HUES48 (cell line): ENCODE measurements around the gene SRRD.

ENCODE experiments used
- H3K27ac ChIP-seq: one replicate; pipeline ENCODE4 v1.7.0; 2013; ENCODE audit warnings: low read depth, low read length, inconsistent platforms
- H3K27me3 ChIP-seq: 2 replicates; pipeline ENCODE4 v1.6.1; 2013; ENCODE audit warnings: mild to moderate bottlenecking, low read length; ENCODE audit not compliant: control insufficient read depth, insufficient read depth
- H3K36me3 ChIP-seq: 2 replicates; pipeline ENCODE4 v1.6.1; 2013; ENCODE audit warnings: low read length; ENCODE audit not compliant: control insufficient read depth, insufficient read depth
- H3K4me1 ChIP-seq: 2 replicates; pipeline ENCODE4 v1.6.1; 2013; ENCODE audit warnings: mild to moderate bottlenecking, low read length; ENCODE audit not compliant: control insufficient read depth, insufficient read depth
- H3K4me3 ChIP-seq: 2 replicates; pipeline ENCODE4 v1.5.1; 2013; ENCODE audit warnings: mild to moderate bottlenecking, low read depth, low read length
- H3K9ac ChIP-seq: 2 replicates; pipeline ENCODE4 v1.6.1; 2013; ENCODE audit warnings: mild to moderate bottlenecking, low read depth, low read length, moderate library complexity
- H3K9me3 ChIP-seq: 2 replicates; pipeline ENCODE4 v1.6.1; 2013; ENCODE audit warnings: low read length; ENCODE audit not compliant: control insufficient read depth, insufficient read depth

The SRRD gene

DNA sequence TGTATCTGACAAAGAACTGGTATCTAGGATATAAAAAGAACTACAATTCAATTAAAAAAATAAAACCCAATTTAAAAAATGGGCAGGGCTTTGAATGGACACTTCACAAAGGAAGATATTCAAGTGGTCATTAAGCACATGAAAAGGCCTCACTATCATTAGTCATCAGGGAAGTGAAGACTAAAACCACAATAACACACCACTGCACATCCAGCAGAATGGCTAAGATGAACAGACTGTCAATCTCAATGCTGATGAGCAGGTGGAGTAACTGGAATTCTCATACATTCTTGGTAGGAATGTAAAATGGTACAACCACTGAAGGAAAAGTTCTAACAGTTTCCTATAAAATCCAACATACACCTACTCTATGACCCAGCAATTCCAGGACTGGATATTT is 9.0 kb upstream of the SRRD start:
- Histone ChIP-seq H3K9me3 (no peaks in the 10 kb centered on the region), H3K36me3 (peaks cover 96% of the 10 kb centered on the region), H3K27ac (no peak overlapping the region), H3K27me3 (no peaks in the 10 kb centered on the region), H3K4me3 (no peak overlapping the region), H3K9ac (no peak overlapping the region), H3K4me1 (no peaks in the 10 kb centered on the region)

DNA sequence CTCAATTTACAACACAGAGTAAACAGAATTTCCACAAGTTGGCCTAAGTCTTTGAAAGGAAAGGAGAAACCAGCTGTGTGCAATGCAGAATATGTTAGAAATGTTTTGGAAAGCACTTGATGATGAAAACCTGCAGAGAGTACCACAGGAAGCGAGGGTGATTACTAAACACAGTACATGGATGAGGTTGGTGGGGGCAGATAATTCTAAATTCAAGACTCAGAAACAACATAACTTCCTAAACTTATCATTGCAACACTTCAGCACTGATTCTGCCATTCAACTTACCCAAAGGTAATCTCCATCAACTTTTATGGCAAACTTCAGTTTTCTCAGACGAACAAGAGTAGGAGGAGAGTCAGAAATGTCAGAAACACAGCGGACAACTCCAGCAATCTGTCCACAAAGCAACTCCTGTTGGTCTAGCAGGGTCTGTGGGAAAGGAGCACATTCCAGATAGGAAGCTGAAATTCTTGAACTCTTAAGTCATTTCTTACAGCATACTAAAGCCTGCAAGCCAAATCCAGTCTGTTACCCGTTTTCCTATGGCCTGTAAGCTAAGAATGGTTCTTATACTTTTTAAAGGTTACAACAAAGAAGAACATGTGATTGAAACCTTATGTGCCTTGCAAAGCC is 6.9 kb upstream of the SRRD start:
- Histone ChIP-seq H3K4me1 (peaks cover 7% of the 10 kb centered on the region; the same call in 1 of the 2 replicates), H3K27me3 (no peaks in the 10 kb centered on the region), H3K4me3 (no peak overlapping the region), H3K9me3 (no peaks in the 10 kb centered on the region), H3K36me3 (peaks cover 83% of the 10 kb centered on the region), H3K27ac (peak overlapping the region; percentile 46), H3K9ac (no peak overlapping the region)

DNA sequence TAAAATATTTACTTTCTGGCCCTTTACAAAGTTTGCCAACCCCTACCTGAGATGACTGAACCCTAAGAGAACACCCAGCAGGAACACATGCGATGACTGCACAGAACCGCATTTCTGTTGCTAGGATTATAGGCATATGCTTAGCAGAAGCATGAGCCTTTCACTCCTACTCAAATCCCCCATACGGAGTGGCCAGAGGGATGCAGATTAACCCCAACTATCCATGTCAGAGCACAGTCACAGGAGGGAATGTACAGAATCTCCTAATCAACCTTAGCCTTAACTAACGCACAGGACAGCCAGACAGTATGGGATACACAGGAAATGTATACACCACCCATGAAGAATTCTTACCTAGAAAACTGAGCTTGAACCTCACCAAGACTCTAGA is 6.3 kb upstream of the SRRD start:
- H3K9me3 ChIP-seq: no peaks in the 10 kb centered on the region
- H3K4me3 ChIP-seq: no peak overlapping the region
- no peak overlapping the region for H3K9ac ChIP-seq
- H3K27me3 ChIP-seq: no peaks in the 10 kb centered on the region
- peak overlapping the region; percentile 46 for H3K27ac ChIP-seq
- H3K36me3 ChIP-seq: peaks cover 81% of the 10 kb centered on the region
- peaks cover 8% of the 10 kb centered on the region; the same call in 1 of the 2 replicates for H3K4me1 ChIP-seq

DNA sequence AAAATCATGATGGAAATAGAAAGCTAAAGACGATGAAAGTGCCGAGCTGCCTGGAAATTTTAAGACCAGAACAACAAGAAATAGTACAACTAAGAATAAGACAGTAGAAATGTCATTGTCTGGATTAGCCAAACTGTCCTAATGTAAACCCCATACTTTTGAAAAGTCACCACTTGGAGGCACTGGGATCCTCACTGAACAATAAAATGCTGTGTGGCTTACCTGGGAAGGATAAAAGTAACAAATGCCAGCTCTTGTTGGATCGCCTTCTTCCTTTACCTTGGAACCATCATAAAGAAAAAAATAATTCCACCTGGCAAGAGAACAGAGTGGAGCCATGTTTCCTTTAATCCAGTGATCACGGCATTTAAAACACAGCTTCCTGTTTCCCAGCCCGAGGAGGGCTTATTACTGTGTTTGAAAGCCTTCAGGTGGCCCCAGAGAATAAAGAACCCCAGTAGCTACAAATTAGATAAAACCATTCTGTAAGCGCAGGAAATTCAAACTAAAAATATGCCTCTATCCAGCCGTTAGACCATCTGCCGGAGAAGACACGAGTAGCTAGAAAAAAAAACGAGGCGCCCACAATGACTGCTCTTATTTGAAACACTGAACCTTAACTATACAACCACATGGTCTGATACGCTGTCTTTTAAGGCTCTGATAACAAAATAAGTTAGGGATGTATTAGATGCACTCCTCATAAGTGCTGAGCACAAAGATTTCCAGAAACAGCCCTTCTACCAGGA is 4.5 kb upstream of the SRRD start:
- Histone ChIP-seq H3K36me3 (peaks cover 62% of the 10 kb centered on the region), H3K4me1 (peaks cover 16% of the 10 kb centered on the region), H3K4me3 (no peak overlapping the region), H3K27ac (peak overlapping the region; percentile 47), H3K9ac (no peak overlapping the region; the same call in 1 of the 2 replicates), H3K27me3 (no peaks in the 10 kb centered on the region), H3K9me3 (no peaks in the 10 kb centered on the region)

DNA sequence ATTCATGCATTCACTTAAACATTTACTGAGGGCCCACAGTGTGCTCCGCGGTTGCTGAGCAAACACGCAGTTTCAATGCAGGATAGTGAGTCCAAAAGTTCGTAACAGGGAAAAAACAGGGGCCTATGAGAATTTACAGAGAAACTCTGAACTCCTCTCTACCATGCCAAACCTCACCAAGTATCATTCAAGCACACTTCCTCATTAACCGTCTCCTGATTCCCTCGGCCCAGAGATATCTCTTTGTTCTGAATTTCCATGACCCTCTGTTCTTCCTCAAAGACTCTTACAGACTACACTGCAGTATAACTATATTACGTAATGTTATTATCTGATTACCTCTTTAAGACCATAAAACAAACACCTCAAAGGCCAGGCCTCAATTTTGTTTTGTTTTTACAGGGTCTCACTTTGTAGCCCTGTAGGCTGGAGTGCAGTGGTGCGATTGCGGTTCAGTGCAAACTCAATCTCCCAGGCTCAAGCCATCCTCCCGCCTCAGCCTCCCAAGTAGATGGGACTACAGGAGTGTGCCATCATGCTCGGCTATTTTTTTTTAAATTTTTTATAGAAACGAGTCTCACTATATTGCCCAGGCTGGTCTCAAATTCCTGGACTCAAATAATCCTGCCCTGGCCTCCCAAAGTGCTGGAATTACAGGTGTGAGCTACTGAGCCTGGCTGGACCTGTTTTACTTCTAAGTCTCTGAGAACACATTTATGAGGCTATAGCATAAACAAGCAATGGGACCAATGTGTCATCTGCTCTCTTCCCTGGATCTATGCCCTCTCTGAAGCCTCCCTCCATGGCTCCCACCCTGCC is 3.7 kb upstream of the SRRD start:
- Histone ChIP-seq H3K4me3 (no peak overlapping the region; the same call in 1 of the 2 replicates), H3K4me1 (peaks cover 23% of the 10 kb centered on the region), H3K27me3 (no peaks in the 10 kb centered on the region), H3K9me3 (no peaks in the 10 kb centered on the region), H3K36me3 (peaks cover 54% of the 10 kb centered on the region), H3K9ac (no peak overlapping the region; the same call in 1 of the 2 replicates), H3K27ac (peak overlapping the region; percentile 47)

GRCh38 chr22:26480611-26480932 is 3.1 kb upstream of the SRRD start:
- peaks cover 52% of the 10 kb centered on the region for H3K36me3 ChIP-seq
- H3K27me3 ChIP-seq: no peaks in the 10 kb centered on the region
- no peak overlapping the region for H3K27ac ChIP-seq
- H3K9ac ChIP-seq: no peak overlapping the region
- H3K4me3 ChIP-seq: no peak overlapping the region
- peaks cover 23% of the 10 kb centered on the region for H3K4me1 ChIP-seq
- no peaks in the 10 kb centered on the region for H3K9me3 ChIP-seq

- H3K27ac ChIP-seq: no peak overlapping the region
- no peak overlapping the region for H3K9ac ChIP-seq
- no peak overlapping the region for H3K4me3 ChIP-seq
- H3K27me3 ChIP-seq: no peaks in the 10 kb centered on the region
- H3K4me1 ChIP-seq: peaks cover 23% of the 10 kb centered on the region
- no peaks in the 10 kb centered on the region for H3K9me3 ChIP-seq
- H3K36me3 ChIP-seq: peaks cover 52% of the 10 kb centered on the region
Observed at GRCh38 chr22:26481112-26481693, 2.5 kb upstream of the SRRD start.

GRCh38 chr22:26481694-26482093 is 2.0 kb upstream of the SRRD start:
- Histone ChIP-seq H3K36me3 (peaks cover 52% of the 10 kb centered on the region), H3K9me3 (no peaks in the 10 kb centered on the region), H3K27me3 (no peaks in the 10 kb centered on the region), H3K4me1 (peaks cover 23% of the 10 kb centered on the region), H3K9ac (no peak overlapping the region), H3K27ac (peak overlapping the region; percentile 16), H3K4me3 (no peak overlapping the region)

GRCh38 chr22:26482161-26482560 is 1.5 kb upstream of the SRRD start:
- no peaks in the 10 kb centered on the region for H3K9me3 ChIP-seq
- H3K36me3 ChIP-seq: peaks cover 51% of the 10 kb centered on the region
- peaks cover 23% of the 10 kb centered on the region for H3K4me1 ChIP-seq
- peak overlapping the region; percentile 16 for H3K27ac ChIP-seq
- H3K4me3 ChIP-seq: no peak overlapping the region
- H3K27me3 ChIP-seq: no peaks in the 10 kb centered on the region
- H3K9ac ChIP-seq: no peak overlapping the region

GRCh38 chr22:26483043-26483438 is 636 bp upstream of the SRRD start:
- peaks cover 51% of the 10 kb centered on the region for H3K36me3 ChIP-seq
- H3K4me3 ChIP-seq: peak overlapping the region; percentile 98
- H3K4me1 ChIP-seq: peaks cover 23% of the 10 kb centered on the region
- H3K27me3 ChIP-seq: no peaks in the 10 kb centered on the region
- H3K27ac ChIP-seq: peak overlapping the region; percentile 99
- peak overlapping the region; percentile 90 for H3K9ac ChIP-seq
- H3K9me3 ChIP-seq: no peaks in the 10 kb centered on the region
